Prostate gland (tissue), 2 donors: ENCODE measurements around the gene SNED1. TPM values are rescaled to one million over a fixed set of nuclear protein-coding genes. Genes with fewer than 3 reads are reported as not detected.

Experiments used
- DNase-seq: peaks from one replicate; pipeline ENCODE4 v3.0.0-alpha.2; 2019; ENCODE audit warnings: low spot score
- H3K27ac ChIP-seq, 2 donors: fragments of 200-600 bp; sonication (generic); 2 replicates each; pipeline ENCODE4 v1.5.1; 2017 to 2019
- H3K27me3 ChIP-seq: fragments of 200-600 bp; sonication (generic); replicated peaks from 2 replicates; pipeline ENCODE4 v1.5.1; 2019; ENCODE audit not compliant: insufficient read depth
- H3K36me3 ChIP-seq, 2 donors: fragments of 200-600 bp; sonication (generic); 1 replicate in 1 of 2; 2 replicates in 1 of 2; pipeline versions ENCODE4 v1.5.1 to v1.8.1; 2017 to 2019
- H3K4me1 ChIP-seq: fragments of 200-600 bp; sonication (generic); replicated peaks from 2 replicates; pipeline ENCODE4 v1.5.1; 2019
- H3K4me3 ChIP-seq, 2 donors: fragments of 200-600 bp; sonication (generic); 2 replicates each; pipeline ENCODE4 v1.5.1; 2017 to 2019
- H3K9me3 ChIP-seq: fragments of 200-600 bp; sonication (generic); 2 replicates; pipeline ENCODE4 v1.5.1; 2017
- CTCF ChIP-seq, 4 experiments: fragments of 200-600 bp in 2 of 4; fragments of 450-650 bp in 2 of 4; sonication (generic) in 2 of 4; IDR thresholded peaks; 1 replicate in 3 of 4; 2 replicates in 1 of 4; pipeline ENCODE4 v1.5.1; 2016 to 2019; ENCODE audit warnings: antibody characterized with exemption in 4 of 4, mild to moderate bottlenecking in 2 of 4, moderate library complexity in 2 of 4
- POLR2A ChIP-seq: fragments of 450-650 bp; IDR thresholded peaks from one replicate; pipeline ENCODE4 v1.6.1; 2016; ENCODE audit warnings: antibody characterized with exemption, mild to moderate bottlenecking
- POLR2AphosphoS5 ChIP-seq: sonication (generic); formaldehyde crosslinking; IDR thresholded peaks from one replicate; pipeline ENCODE4 v1.6.1; 2017; ENCODE audit warnings: antibody characterized with exemption
- WGBS: methylation state at CpG from one replicate; pipeline ENCODE4 v1.1.5; 2018; 5-methylcytosine and 5-hydroxymethylcytosine counted together
- intact Hi-C: fragments of 100-400 bp; cut with DNase I; formaldehyde crosslinking; loops from one replicate; pipeline ENCODE4 v1.14.2; 2022
- total RNA-seq, 2 donors: library from RNA; depleted of rRNA; stranded (reverse); fragments of >200 nt; gene quantifications; one replicate each; pipeline ENCODE4 v1.1.0, GENCODE V29; 2016

The SNED1 gene
- total RNA-seq, 2 donors from 2014 or later: 32.0 to 115 TPM

GRCh38 chr2:241003369-241003768 lies 5.0 kb downstream of the SNED1 start:
- H3K4me1 ChIP-seq: no peaks in the 10 kb centered on the region
- DNase-seq: no peak

GRCh38 chr2:241003830-241004564 lies 5.6 kb downstream of the SNED1 start:
- TF ChIP-seq CTCF (IDR thresholded peaks at IDR 0.05) (no peak), POLR2A (no peak), POLR2AphosphoS5 (no peak)
- Histone ChIP-seq H3K27me3 (no peaks in the 10 kb centered on the region), H3K36me3 (no peaks in the 10 kb centered on the region), H3K9me3 (no peaks in the 10 kb centered on the region), H3K4me3 (no peak overlapping the region), H3K4me1 (no peaks in the 10 kb centered on the region), H3K27ac (no peak overlapping the region)
- intact Hi-C loops: no loop called here
- DNase-seq: no peak
- 100% methylated on average over 1 of the region's 1 CpG for WGBS

More at GRCh38 chr2:241003369-241003768, 5.0 kb downstream of the SNED1 start:
- TF ChIP-seq POLR2AphosphoS5 (no peak), POLR2A (no peak), CTCF (IDR thresholded peaks at IDR 0.05) (no peak)
- intact Hi-C loops: no loop called here
- WGBS: 100% methylated on average over 2 of the region's 2 CpGs
- H3K9me3 ChIP-seq: no peaks in the 10 kb centered on the region
- H3K27me3 ChIP-seq: no peaks in the 10 kb centered on the region
- H3K4me3 ChIP-seq: no peak overlapping the region
- H3K27ac ChIP-seq: no peak overlapping the region
- no peaks in the 10 kb centered on the region for H3K36me3 ChIP-seq

- H3K9me3 ChIP-seq: no peaks in the 10 kb centered on the region
- no peak for TF ChIP-seq CTCF (IDR thresholded peaks at IDR 0.05)
- H3K27me3 ChIP-seq: no peaks in the 10 kb centered on the region
- H3K4me3 ChIP-seq: no peak overlapping the region
- no peak overlapping the region for H3K27ac ChIP-seq
- H3K4me1 ChIP-seq: peaks cover 11% of the 10 kb centered on the region
- intact Hi-C loops: no loop called here
- 95% methylated on average over 2 of the region's 2 CpGs for WGBS
- H3K36me3 ChIP-seq: no peaks in the 10 kb centered on the region
- no peak for DNase-seq
Measured at GRCh38 chr2:241005569-241005968, 7.2 kb downstream of the SNED1 start.

GRCh38 chr2:241006412-241006811 lies 8.0 kb downstream of the SNED1 start:
- Histone ChIP-seq H3K4me3 (no peak overlapping the region), H3K36me3 (no peaks in the 10 kb centered on the region), H3K4me1 (peaks cover 18% of the 10 kb centered on the region), H3K27me3 (no peaks in the 10 kb centered on the region), H3K27ac (no peak overlapping the region), H3K9me3 (no peaks in the 10 kb centered on the region)
- intact Hi-C loops: no loop called here
- no peak for DNase-seq
- no peak for TF ChIP-seq CTCF (IDR thresholded peaks at IDR 0.05)
- TF ChIP-seq POLR2A: no peak
- TF ChIP-seq POLR2AphosphoS5: no peak
- WGBS: 82% methylated on average over 3 of the region's 3 CpGs

GRCh38 chr2:241007111-241007510 lies 8.7 kb downstream of the SNED1 start:
- H3K4me1 ChIP-seq: peaks cover 21% of the 10 kb centered on the region
- TF ChIP-seq CTCF (IDR thresholded peaks at IDR 0.05) (no peak), POLR2AphosphoS5 (no peak), POLR2A (no peak)

More at GRCh38 chr2:241007111-241007510, 8.7 kb downstream of the SNED1 start:
- Histone ChIP-seq H3K36me3 (no peaks in the 10 kb centered on the region), H3K27me3 (no peaks in the 10 kb centered on the region), H3K9me3 (no peaks in the 10 kb centered on the region), H3K4me3 (no peak overlapping the region), H3K27ac (no peak overlapping the region)
- 96% methylated on average over 7 of the region's 7 CpGs for WGBS
- no peak for DNase-seq
- intact Hi-C loops: no loop called here
